Raji (cell line): ENCODE data around the gene MLLT10.

Experiments used
- POLR2A ChIP-seq: IDR thresholded peaks from 2 replicates; pipeline ENCODE4 v1.6.1; 2011; ENCODE audit warnings: low read depth, low read length, control low read depth; ENCODE audit not compliant: insufficient read depth

Gene MLLT10

GRCh38 chr10:21570761-21571521 lies 36.9 kb downstream of the MLLT10 start:
- no peak for TF ChIP-seq POLR2A

GRCh38 chr10:21572578-21572977 lies 38.5 kb downstream of the MLLT10 start:
- no peak for TF ChIP-seq POLR2A

GRCh38 chr10:21579291-21579690 lies 45.3 kb downstream of the MLLT10 start:
- no peak for TF ChIP-seq POLR2A

GRCh38 chr10:21584834-21585530 lies 51.0 kb downstream of the MLLT10 start:
- TF ChIP-seq POLR2A = no peak

- TF ChIP-seq POLR2A = no peak
Observed at GRCh38 chr10:21587391-21587790, 53.4 kb downstream of the MLLT10 start.

- no peak for TF ChIP-seq POLR2A
Observed at GRCh38 chr10:21593986-21594385, 60.0 kb downstream of the MLLT10 start.

- TF ChIP-seq POLR2A = no peak
Observed at GRCh38 chr10:21599582-21599981, 65.5 kb downstream of the MLLT10 start.

GRCh38 chr10:21600804-21601433 lies 66.9 kb downstream of the MLLT10 start:
- no peak for TF ChIP-seq POLR2A

- no peak for TF ChIP-seq POLR2A
Observed at GRCh38 chr10:21602313-21602712, 68.3 kb downstream of the MLLT10 start.

GRCh38 chr10:21603721-21604120 lies 69.7 kb downstream of the MLLT10 start:
- no peak for TF ChIP-seq POLR2A

GRCh38 chr10:21604651-21605050 lies 70.6 kb downstream of the MLLT10 start:
- TF ChIP-seq POLR2A = no peak

GRCh38 chr10:21607907-21608306 lies 73.9 kb downstream of the MLLT10 start:
- no peak for TF ChIP-seq POLR2A

- no peak for TF ChIP-seq POLR2A
Observed at GRCh38 chr10:21614000-21614399, 80.0 kb downstream of the MLLT10 start.

GRCh38 chr10:21617267-21617666 lies 83.2 kb downstream of the MLLT10 start:
- TF ChIP-seq POLR2A = no peak

- TF ChIP-seq POLR2A = no peak
Observed at GRCh38 chr10:21623291-21623690, 89.3 kb downstream of the MLLT10 start.

GRCh38 chr10:21624951-21625350 lies 90.9 kb downstream of the MLLT10 start:
- TF ChIP-seq POLR2A = no peak
